ENCODE results near the gene HDLBP. TPM values are rescaled to one million over a fixed set of nuclear protein-coding genes. Genes with fewer than 3 reads are reported as not detected.

The HDLBP gene
- total and polyA plus RNA-seq, 12 donors: 206 to 419 (median 353) TPM

DNA sequence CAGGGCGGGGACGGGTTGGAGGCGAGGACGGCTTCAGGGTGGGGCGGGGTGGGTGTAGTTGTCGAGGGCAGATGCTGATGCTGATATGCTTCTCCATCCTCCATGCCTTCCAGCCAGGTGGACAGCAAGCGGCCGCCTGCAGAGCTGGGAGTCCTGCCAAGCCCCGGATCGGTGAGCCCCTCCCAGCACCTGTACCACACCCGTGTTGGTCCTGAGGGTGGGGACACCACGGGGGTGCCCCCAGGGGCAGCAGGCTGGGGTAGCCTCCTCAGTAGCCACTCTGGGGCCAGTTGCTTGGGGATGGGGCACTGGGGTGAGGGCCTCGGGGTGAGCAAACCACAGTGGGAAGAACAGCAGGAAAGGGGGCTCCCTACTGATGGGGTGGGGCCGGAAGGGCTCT, 124.4 kb downstream of the HDLBP start:
- TF ChIP-seq, protein P1, sequence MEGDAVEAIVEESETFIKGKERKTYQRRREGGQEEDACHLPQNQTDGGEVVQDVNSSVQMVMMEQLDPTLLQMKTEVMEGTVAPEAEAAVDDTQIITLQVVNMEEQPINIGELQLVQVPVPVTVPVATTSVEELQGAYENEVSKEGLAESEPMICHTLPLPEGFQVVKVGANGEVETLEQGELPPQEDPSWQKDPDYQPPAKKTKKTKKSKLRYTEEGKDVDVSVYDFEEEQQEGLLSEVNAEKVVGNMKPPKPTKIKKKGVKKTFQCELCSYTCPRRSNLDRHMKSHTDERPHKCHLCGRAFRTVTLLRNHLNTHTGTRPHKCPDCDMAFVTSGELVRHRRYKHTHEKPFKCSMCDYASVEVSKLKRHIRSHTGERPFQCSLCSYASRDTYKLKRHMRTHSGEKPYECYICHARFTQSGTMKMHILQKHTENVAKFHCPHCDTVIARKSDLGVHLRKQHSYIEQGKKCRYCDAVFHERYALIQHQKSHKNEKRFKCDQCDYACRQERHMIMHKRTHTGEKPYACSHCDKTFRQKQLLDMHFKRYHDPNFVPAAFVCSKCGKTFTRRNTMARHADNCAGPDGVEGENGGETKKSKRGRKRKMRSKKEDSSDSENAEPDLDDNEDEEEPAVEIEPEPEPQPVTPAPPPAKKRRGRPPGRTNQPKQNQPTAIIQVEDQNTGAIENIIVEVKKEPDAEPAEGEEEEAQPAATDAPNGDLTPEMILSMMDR (IDR thresholded peaks at IDR 0.05): no peak
- no peaks in the 10 kb centered on the region for H3K4me1 ChIP-seq
- DNase-seq (no peak), ATAC-seq (peak in 1 of 8 donors; percentile 5)
- no peak overlapping the region for H3K4me3 ChIP-seq
- H3K27me3 ChIP-seq: peaks cover 0 to 9% (median 0%) of the 10 kb centered on the region in 7 donors
- intact Hi-C loops (cut with DNase I): no loop called here
- 75 to 84% methylated on average over 14 of the region's 14 CpGs for WGBS, 2 donors
- no peaks in the 10 kb centered on the region for H3K9me3 ChIP-seq
- H3K36me3 ChIP-seq: no peaks in the 10 kb centered on the region
- H3K27ac ChIP-seq: no peak overlapping the region

DNA sequence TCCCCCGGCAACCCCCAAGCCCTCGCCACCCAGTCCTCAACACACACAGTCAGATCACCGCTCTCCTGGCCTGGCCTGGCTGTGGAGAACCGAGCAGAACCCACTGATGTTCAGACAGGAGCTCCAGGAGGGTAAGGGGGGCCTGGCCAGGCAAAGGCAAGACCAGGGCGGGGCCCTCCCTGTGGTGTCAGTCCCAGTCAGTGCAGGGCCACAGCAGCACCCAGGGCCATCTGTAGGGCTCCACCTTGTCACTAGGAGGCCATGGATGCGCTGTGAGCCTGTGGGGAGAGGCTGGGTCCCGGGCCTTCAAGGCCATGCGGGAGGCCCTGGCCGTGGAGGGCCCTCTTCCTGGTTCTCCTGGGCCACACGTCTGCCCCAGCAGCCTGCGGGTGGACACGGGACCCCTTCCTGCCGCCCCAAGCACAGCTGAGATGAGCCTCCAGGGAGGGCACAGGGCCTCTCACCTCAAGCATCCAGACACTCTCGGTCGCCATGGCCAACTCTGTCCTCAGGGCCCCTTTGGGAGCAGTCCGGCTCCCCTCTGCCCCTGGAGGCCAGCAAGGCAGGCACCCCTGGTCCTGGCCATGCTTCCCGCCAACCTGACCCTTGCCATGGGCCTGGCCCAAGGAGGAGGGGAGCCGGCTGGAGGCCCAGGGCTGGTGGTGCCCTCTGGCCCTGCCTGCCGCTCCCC, 125.0 kb downstream of the HDLBP start:
- no peaks in the 10 kb centered on the region for H3K9me3 ChIP-seq
- 83% methylated on average over 18 to 19 of the region's 19 CpGs for WGBS, 2 donors
- H3K36me3 ChIP-seq: no peaks in the 10 kb centered on the region
- ATAC-seq (peak in 1 of 8 donors; percentile 28), DNase-seq (no peak)
- no peak overlapping the region for H3K4me3 ChIP-seq
- no peak overlapping the region for H3K27ac ChIP-seq
- no peaks in the 10 kb centered on the region for H3K4me1 ChIP-seq
- TF ChIP-seq, protein P1 (IDR thresholded peaks at IDR 0.05): no peak
- peaks cover 0 to 9% (median 0%) of the 10 kb centered on the region in 7 donors for H3K27me3 ChIP-seq
- intact Hi-C loops (cut with DNase I): no loop called here

DNA sequence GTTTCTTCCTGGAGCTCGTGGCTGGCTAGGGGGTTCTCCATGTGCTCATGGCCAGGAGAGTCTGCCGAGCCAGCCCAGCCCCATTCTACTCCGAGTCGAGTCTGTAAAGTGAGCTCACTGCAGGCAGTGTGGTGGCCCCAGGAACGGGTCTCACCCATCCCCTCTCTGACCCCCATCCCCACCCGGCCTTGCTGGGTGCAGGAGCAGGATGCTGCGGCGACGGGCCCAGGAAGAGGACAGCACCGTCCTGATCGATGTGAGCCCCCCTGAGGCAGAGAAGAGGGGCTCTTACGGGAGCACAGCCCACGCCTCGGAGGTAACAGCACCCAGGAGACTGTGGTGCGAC, 125.6 kb downstream of the HDLBP start:
- 80 to 81% methylated on average over 15 of the region's 15 CpGs for WGBS, 2 donors
- no peaks in the 10 kb centered on the region for H3K36me3 ChIP-seq

DNA sequence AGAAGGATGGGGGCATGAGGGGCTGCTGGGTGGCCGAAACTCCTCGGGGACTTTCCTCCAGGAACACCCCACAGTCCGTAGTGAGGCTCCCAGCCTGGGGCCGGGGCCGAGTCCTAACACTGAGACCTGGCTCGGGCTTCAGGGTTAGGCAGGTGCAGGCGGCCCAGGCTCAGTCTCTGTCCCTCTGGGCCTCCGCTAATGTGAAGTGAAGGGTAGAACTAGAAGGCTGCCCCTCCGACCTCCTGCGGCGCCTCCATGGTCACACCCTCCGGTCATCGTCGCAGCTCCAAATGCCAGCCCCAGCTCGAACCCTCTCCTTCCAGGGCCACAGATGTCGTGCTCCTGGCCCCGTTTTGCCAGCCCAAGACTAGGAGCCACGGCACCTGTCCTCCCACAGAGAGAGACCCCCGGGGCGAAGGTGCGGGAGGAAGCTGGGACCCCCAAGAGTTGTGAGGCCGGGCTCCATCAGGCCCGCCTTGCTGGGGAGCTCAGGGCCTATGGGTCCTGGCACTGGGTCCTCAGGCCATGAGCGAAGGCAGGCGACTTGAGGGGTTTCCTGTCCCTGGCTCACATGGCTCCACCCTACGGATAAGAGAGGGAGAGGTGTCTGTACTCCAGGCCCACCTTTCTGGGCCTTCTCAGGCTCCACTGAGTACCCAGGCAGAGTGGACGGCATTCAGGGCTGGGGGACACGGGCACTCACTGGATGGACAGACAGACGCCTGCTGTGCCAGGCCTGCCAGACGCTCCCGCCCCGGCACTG, 126.2 kb downstream of the HDLBP start:
- Histone ChIP-seq H3K9me3 (no peaks in the 10 kb centered on the region), H3K27ac (no peak overlapping the region), H3K27me3 (peaks cover 0 to 9% (median 0%) of the 10 kb centered on the region in 7 donors), H3K4me1 (no peaks in the 10 kb centered on the region), H3K36me3 (no peaks in the 10 kb centered on the region), H3K4me3 (no peak overlapping the region)
- ATAC-seq (no peak), DNase-seq (no peak)
- WGBS, 2 donors: 89 to 90% methylated on average over 32 of the region's 32 CpGs
- intact Hi-C loops (cut with DNase I): no loop called here
- TF ChIP-seq, protein P1 (IDR thresholded peaks at IDR 0.05): no peak

More for the DNA sequence above, 125.6 kb downstream of the HDLBP start:
- no peak overlapping the region for H3K27ac ChIP-seq
- TF ChIP-seq, protein P1 (IDR thresholded peaks at IDR 0.05): no peak
- DNase-seq (no peak), ATAC-seq (peak in 2 of 8 donors; percentile 20 to 29)
- intact Hi-C loops (cut with DNase I): no loop called here
- no peaks in the 10 kb centered on the region for H3K4me1 ChIP-seq
- no peak overlapping the region for H3K4me3 ChIP-seq
- H3K9me3 ChIP-seq: no peaks in the 10 kb centered on the region
- peaks cover 0 to 9% (median 0%) of the 10 kb centered on the region in 7 donors for H3K27me3 ChIP-seq

All from heart right ventricle (tissue), 16 donors.